SK-N-SH (cell line): ENCODE measurements around the gene ELK1.

Experiments
- CTCF ChIP-seq: fragments of 200-600 bp; sonication (generic); IDR thresholded peaks from 2 replicates; pipeline ENCODE4 v1.6.1; 2017; ENCODE audit warnings: antibody characterized with exemption, mild to moderate bottlenecking, moderate library complexity
- ELF1 ChIP-seq: IDR thresholded peaks from 2 replicates; pipeline ENCODE4 v1.4.0; 2012
- PBX3 ChIP-seq: IDR thresholded peaks from 2 replicates; pipeline ENCODE4; 2012
- RAD21 ChIP-seq: IDR thresholded peaks from 2 replicates; pipeline ENCODE4 v1.6.1; 2012; ENCODE audit warnings: mild to moderate bottlenecking, low read length
- RFX5 ChIP-seq: IDR thresholded peaks from 2 replicates; pipeline ENCODE4 v1.6.1; 2012; ENCODE audit warnings: mild to moderate bottlenecking, improper control_type of control experiment, low read length
- USF1 ChIP-seq: IDR thresholded peaks from 2 replicates; pipeline ENCODE4 v1.4.0; 2012; ENCODE audit warnings: low read depth, borderline replicate concordance
- TF ChIP-seq, protein P1 (sequence below): IDR thresholded peaks from 2 replicates; pipeline ENCODE4 v1.6.1; 2012; ENCODE audit warnings: mild to moderate bottlenecking, low read depth, low read length, moderate library complexity

DNA sequence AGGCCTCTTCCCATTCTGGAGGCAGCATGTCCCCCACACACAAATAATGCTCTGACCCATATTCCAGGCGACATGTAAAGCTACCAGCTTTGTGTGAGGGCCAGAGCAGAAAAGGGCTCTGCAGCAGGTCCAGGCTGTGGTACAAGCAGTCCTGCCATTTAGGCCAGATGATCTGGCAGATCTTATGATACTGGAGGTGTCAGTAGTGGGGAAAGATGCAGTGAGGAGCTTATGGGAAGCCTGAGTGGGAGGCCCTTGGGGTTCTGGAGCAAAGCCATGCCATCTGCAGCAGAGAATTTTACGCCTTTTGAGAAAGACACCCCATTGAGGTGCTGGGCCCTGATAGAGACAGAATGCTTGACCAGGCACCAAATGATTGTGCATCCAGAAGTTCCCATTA is 38.4 kb downstream of the ELK1 start:
- TF ChIP-seq ELF1, result no peak
- no peak for TF ChIP-seq PBX3
- TF ChIP-seq CTCF, result no peak
- TF ChIP-seq, protein P1, sequence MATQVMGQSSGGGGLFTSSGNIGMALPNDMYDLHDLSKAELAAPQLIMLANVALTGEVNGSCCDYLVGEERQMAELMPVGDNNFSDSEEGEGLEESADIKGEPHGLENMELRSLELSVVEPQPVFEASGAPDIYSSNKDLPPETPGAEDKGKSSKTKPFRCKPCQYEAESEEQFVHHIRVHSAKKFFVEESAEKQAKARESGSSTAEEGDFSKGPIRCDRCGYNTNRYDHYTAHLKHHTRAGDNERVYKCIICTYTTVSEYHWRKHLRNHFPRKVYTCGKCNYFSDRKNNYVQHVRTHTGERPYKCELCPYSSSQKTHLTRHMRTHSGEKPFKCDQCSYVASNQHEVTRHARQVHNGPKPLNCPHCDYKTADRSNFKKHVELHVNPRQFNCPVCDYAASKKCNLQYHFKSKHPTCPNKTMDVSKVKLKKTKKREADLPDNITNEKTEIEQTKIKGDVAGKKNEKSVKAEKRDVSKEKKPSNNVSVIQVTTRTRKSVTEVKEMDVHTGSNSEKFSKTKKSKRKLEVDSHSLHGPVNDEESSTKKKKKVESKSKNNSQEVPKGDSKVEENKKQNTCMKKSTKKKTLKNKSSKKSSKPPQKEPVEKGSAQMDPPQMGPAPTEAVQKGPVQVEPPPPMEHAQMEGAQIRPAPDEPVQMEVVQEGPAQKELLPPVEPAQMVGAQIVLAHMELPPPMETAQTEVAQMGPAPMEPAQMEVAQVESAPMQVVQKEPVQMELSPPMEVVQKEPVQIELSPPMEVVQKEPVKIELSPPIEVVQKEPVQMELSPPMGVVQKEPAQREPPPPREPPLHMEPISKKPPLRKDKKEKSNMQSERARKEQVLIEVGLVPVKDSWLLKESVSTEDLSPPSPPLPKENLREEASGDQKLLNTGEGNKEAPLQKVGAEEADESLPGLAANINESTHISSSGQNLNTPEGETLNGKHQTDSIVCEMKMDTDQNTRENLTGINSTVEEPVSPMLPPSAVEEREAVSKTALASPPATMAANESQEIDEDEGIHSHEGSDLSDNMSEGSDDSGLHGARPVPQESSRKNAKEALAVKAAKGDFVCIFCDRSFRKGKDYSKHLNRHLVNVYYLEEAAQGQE, result no peak
- no peak for TF ChIP-seq RAD21
- no peak for TF ChIP-seq RFX5
- TF ChIP-seq USF1, result no peak
